HepG2 (cell line): ENCODE measurements around the gene PIN4. TPM values are rescaled to one million over a fixed set of nuclear protein-coding genes. Genes with fewer than 3 reads are reported as not detected.

Source experiments
- ATAC-seq: fragments of 200-7000 bp; cut with Tn5 transposase; 3 replicates; pipeline ENCODE4 v1.9.1; 2020; ENCODE audit warnings: mild to moderate bottlenecking, moderate library complexity
- BruUV-seq: library from RNA; stranded (reverse); fragments of 400-500 nt; replicated peaks from 2 replicates; lab custom pipeline; 2021; lab: Mats Ljungman, UMichigan
- CTCF ChIA-PET: fragments of 300-600 bp; formaldehyde crosslinking; extraction: SDS; loops from one replicate; lab custom pipeline; 2021; ENCODE audit warnings: low total read pairs, inconsistent platforms, low intra/inter-chr PET ratio; lab: Yijun Ruan, JAX
- POLR2A ChIA-PET: fragments of 350-600 bp; sonication (Branson Sonifier 250); formaldehyde crosslinking; loops from one replicate; lab custom pipeline; 2020; ENCODE audit warnings: antibody characterized with exemption, inconsistent platforms; lab: Yijun Ruan, JAX
- DNase-seq: peaks from one replicate; pipeline ENCODE4 v3.0.0-alpha.2; 2015; ENCODE audit warnings: low spot score
- FAIRE-seq: peaks from 3 replicates; lab custom pipeline; 2011; peaks lifted over from hg19 to GRCh38; lab: Jason Lieb, UNC
- H2AFZ ChIP-seq: one replicate; pipeline ENCODE4 v1.6.1; 2011; ENCODE audit warnings: low read length, inconsistent platforms
- H3K27ac ChIP-seq: fragments of 300-600 bp; 3 replicates; pipeline ENCODE4 v1.8.0; 2011; ENCODE audit warnings: mixed run types, mild to moderate bottlenecking, mixed read lengths, low read length, inconsistent platforms; ENCODE audit not compliant: insufficient read depth; ENCODE audit errors: extremely low read length
- H3K27me3 ChIP-seq, 2 experiments: fragments of 200-600 bp in 1 of 2; 2 replicates in 1 of 2; 3 replicates in 1 of 2; pipeline versions ENCODE4 v1.6.0 to v1.8.0; 2011; ENCODE audit warnings: low read length in 2 of 2, mild to moderate bottlenecking in 2 of 2, moderate library complexity in 2 of 2, inconsistent platforms in 1 of 2; ENCODE audit not compliant: insufficient read depth in 2 of 2, control insufficient read depth in 1 of 2
- H3K36me3 ChIP-seq, 2 experiments: fragments of 200-600 bp in 1 of 2; replicated peaks in 1 of 2; 2 replicates in 1 of 2; 3 replicates in 1 of 2; pipeline versions ENCODE4 v1.5.1 to v1.8.0; 2011; ENCODE audit warnings: low read length in 2 of 2, inconsistent platforms in 1 of 2; ENCODE audit not compliant: insufficient read depth in 2 of 2, control insufficient read depth in 1 of 2
- H3K4me1 ChIP-seq: 2 replicates; pipeline ENCODE4 v1.5.1; 2012; ENCODE audit warnings: low read length, inconsistent platforms; ENCODE audit not compliant: insufficient read depth
- H3K4me2 ChIP-seq: 2 replicates; pipeline ENCODE4 v1.6.0; 2011; ENCODE audit warnings: low read depth, low read length, inconsistent platforms
- H3K4me3 ChIP-seq, 3 experiments: fragments of 200-600 bp in 1 of 3; sonication (generic), shearing (Covaris generic) in 1 of 3; replicated peaks in 1 of 3; 2 replicates each; pipeline ENCODE4 v1.5.1; 2011 to 2016; ENCODE audit warnings: low read length in 3 of 3, inconsistent platforms in 2 of 3, low read depth in 2 of 3, mild to moderate bottlenecking in 2 of 3, control low read depth in 1 of 3, mixed read lengths in 1 of 3; ENCODE audit not compliant: insufficient read depth in 1 of 3
- H3K79me2 ChIP-seq: one replicate; pipeline ENCODE4 v1.6.1; 2011; ENCODE audit warnings: low read length, inconsistent platforms; ENCODE audit not compliant: insufficient read depth
- H3K9ac ChIP-seq: 2 replicates; pipeline ENCODE4 v1.6.0; 2011; ENCODE audit warnings: mild to moderate bottlenecking, low read depth, low read length, inconsistent platforms; ENCODE audit not compliant: insufficient read depth
- H3K9me3 ChIP-seq: 2 replicates; pipeline ENCODE4 v1.5.1; 2012; ENCODE audit warnings: mild to moderate bottlenecking, low read length
- H4K20me1 ChIP-seq: 2 replicates; pipeline ENCODE4 v1.6.0; 2011; ENCODE audit warnings: inconsistent platforms, mild to moderate bottlenecking, low read length, moderate library complexity; ENCODE audit not compliant: insufficient read depth
- DMAP1 ChIP-seq: IDR thresholded peaks from 2 replicates; pipeline ENCODE4 v1.6.1; 2016
- KDM5A ChIP-seq: fragments of 200-600 bp; sonication (generic); IDR thresholded peaks from 2 replicates; pipeline ENCODE4 v1.7.0; 2018; ENCODE audit warnings: antibody characterized with exemption, mild to moderate bottlenecking, low read length, borderline replicate concordance
- MXD4 ChIP-seq: IDR thresholded peaks from 2 replicates; pipeline ENCODE4 v1.6.1; 2016; ENCODE audit warnings: mild to moderate bottlenecking, missing biosample characterization, missing genetic modification reagents
- PRDM15 ChIP-seq: sonication (generic); formaldehyde crosslinking; IDR thresholded peaks from 2 replicates; pipeline ENCODE4 v1.4.0; 2020; ENCODE audit warnings: missing genetic modification reagents
- STAT6 ChIP-seq: sonication (generic); formaldehyde crosslinking; IDR thresholded peaks from 2 replicates; pipeline ENCODE4 v1.4.0; 2020; ENCODE audit warnings: missing genetic modification reagents, mild to moderate bottlenecking, borderline replicate concordance
- ZNF713 ChIP-seq: sonication (generic); formaldehyde crosslinking; IDR thresholded peaks from 2 replicates; pipeline ENCODE4 v1.4.0; 2020; ENCODE audit warnings: mild to moderate bottlenecking, missing genetic modification reagents
- WGBS: methylation state at CpG from one replicate; pipeline ENCODE4 v1.1.6; 2017; ENCODE audit warnings: low lambda C conversion rate; 5-methylcytosine and 5-hydroxymethylcytosine counted together
- in situ Hi-C: cut with HindIII; loops from 2 replicates; pipeline ENCODE4 v1.10.0; 2017; ENCODE audit warnings: low pct_unique_long_range_greater_than_20kb; ENCODE audit not compliant: extremely low pct_ligation_motif_present
- intact Hi-C: fragments of 100-400 bp; cut with micrococcal nuclease; formaldehyde crosslinking; loops from one replicate; pipeline ENCODE4 v1.10.0; 2022; ENCODE audit not compliant: unreplicated experiment
- polyA plus RNA-seq, 8 experiments: library from polyadenylated mRNA; depleted of rRNA in 3 of 8; stranded (reverse) in 7 of 8; unstranded in 1 of 8; fragments of >200 nt; fragmentation: Illumina TruSeq in 4 of 8; extraction: Trizol in 4 of 8; gene quantifications; 2 replicates each; pipeline versions ENCODE4 v1.2.1 to v1.2.3, GENCODE V29; 2011 to 2016; ENCODE audit warnings: low read depth in 4 of 8, missing spikeins in 1 of 8, mixed read lengths in 1 of 8; ENCODE audit not compliant: insufficient read depth in 1 of 8
- total RNA-seq, 5 experiments: library from RNA; depleted of rRNA; stranded (reverse); fragments of >200 nt; fragmentation: Illumina TruSeq; extraction: Trizol; gene quantifications; 2 replicates each; pipeline ENCODE4 v1.2.3, GENCODE V29; 2016; ENCODE audit warnings: low read depth in 1 of 5

The PIN4 gene
- total and polyA plus RNA-seq, 2 of the 13 experiments (the other 11 are each of a cell fraction or from before 2014, with no cell fraction given): 12.6 to 29.5 TPM

- TF ChIP-seq DMAP1 (CRISPR knock-in tag) (no peak), KDM5A (no peak), STAT6 (no peak), MXD4 (no peak)
Measured at GRCh38 chrX:72132456-72132855, 49.1 kb upstream of the PIN4 start (continued).

GRCh38 chrX:72133851-72134546 is 47.6 kb upstream of the PIN4 start:
- H3K27ac ChIP-seq: no peak overlapping the region
- ChIA-PET POLR2A (no interaction called here), CTCF (no interaction called here)
- H3K27me3 ChIP-seq: peaks cover 0 to 12% of the 10 kb centered on the region in 2 experiments; a peak in 4 of 5 replicates
- ATAC-seq: no peak
- no TSS peak for BruUV-seq
- H3K79me2 ChIP-seq: no peaks in the 10 kb centered on the region
- no peak overlapping the region for H2AFZ ChIP-seq
- TF ChIP-seq PRDM15 (no peak), ZNF713 (no peak)
- no peak for DNase-seq
- no peaks in the 10 kb centered on the region for H4K20me1 ChIP-seq
- no peak overlapping the region for H3K9ac ChIP-seq
- intact Hi-C loops (no loop called here), in situ Hi-C loops (no loop called here)
- no peak overlapping the region for H3K4me3 ChIP-seq
- 47% methylated on average over 3 of the region's 11 CpGs for WGBS
- no peaks in the 10 kb centered on the region for H3K4me1 ChIP-seq
- H3K9me3 ChIP-seq: no peaks in the 10 kb centered on the region
- no peaks in the 10 kb centered on the region for H3K36me3 ChIP-seq
- FAIRE-seq: no peak
- no peak overlapping the region for H3K4me2 ChIP-seq
